Activated CD4-positive, alpha-beta T cell treated with anti-CD3 and anti-CD28 coated beads, Interleukin-2, amount 10 ng/mL, durations not matched to agents 24 days and 14 days (primary cell): ENCODE data around the gene PWWP2B. TPM values are rescaled to one million over a fixed set of nuclear protein-coding genes. Genes with fewer than 3 reads are reported as not detected.
A peak's percentile ranks its signal among the peaks of the same experiment; 100 is the strongest.
"Not testable (repeated sequence)": the region's sequence is repeated elsewhere in the genome, so short reads cannot be mapped to it uniquely, and the experiment has no call there.

Experiments
- DNase-seq: peaks from one replicate; pipeline ENCODE4 v3.0.0; 2022
- H3K27ac Mint-ChIP-seq: one replicate; pipeline ENCODE4 v1.8.0; 2022; ENCODE audit warnings: mild to moderate bottlenecking, mixed read lengths
- H3K27me3 Mint-ChIP-seq: one replicate; pipeline ENCODE4 v1.8.0; 2022; ENCODE audit warnings: mixed read lengths
- H3K36me3 Mint-ChIP-seq: one replicate; pipeline ENCODE4 v1.8.0; 2022; ENCODE audit warnings: low read depth, mild to moderate bottlenecking, mixed read lengths
- H3K4me1 Mint-ChIP-seq: one replicate; pipeline ENCODE4 v1.8.0; 2021; ENCODE audit warnings: mixed read lengths
- H3K4me3 Mint-ChIP-seq: one replicate; pipeline ENCODE4 v1.8.0; 2022; ENCODE audit warnings: mild to moderate bottlenecking, moderate library complexity, mixed read lengths
- H3K9me3 Mint-ChIP-seq: one replicate; pipeline ENCODE4 v1.8.0; 2021; ENCODE audit warnings: mixed read lengths
- intact Hi-C: fragments of 100-400 bp; cut with micrococcal nuclease; formaldehyde crosslinking; loops from one replicate; pipeline ENCODE4 v1.15.1; 2023
- total RNA-seq: library from RNA; stranded (reverse); gene quantifications from 2 replicates; pipeline ENCODE4 v1.2.3, GENCODE V29; 2022

The PWWP2B gene
- total RNA-seq, result 4.9 and 5.0 TPM in 2 replicates

DNA sequence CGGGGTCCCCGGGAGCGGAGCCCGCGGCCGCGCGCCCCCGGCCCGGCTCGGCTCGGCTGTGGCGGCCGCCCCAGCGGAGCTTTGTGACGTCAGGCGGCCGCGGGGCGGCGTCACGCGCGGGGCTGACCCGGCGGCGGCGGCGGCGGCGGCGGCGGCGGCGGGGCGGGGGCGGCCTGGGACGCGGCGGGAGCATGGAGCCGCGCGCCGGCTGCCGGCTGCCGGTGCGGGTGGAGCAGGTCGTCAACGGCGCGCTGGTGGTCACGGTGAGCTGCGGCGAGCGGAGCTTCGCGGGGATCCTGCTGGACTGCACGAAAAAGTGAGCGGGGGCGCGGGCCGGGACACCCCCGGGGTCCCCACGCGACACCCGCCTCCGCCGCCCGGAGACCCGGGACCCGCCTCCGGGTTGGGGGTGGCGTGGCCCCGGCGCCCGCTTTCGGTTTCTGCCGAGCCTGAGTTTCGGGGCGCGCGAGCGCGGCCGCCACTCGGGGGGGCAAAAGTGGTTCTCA is at the start of gene PWWP2B:
Gene PWWP2B, plus strand, starts transcription at position 165 of the 506 bp plus-strand sequence. Its CDS starts 27 bp downstream, at position 192.
- Mint-ChIP-seq H3K4me3 (peak within 1 kb of the TSS; percentile 85), H3K27me3 (peaks cover 6% of the 10 kb centered on the region), H3K4me1 (peaks cover 9% of the 10 kb centered on the region), H3K36me3 (no peaks in the 10 kb centered on the region), H3K9me3 (peaks cover 5% of the 10 kb centered on the region), H3K27ac (peak within 1 kb of the TSS; percentile 84)
- intact Hi-C loops, result loop anchor here (2.0 to 10.0 kb wide), 2 partner anchors 50 to 138 kb away; partner anchors contain the start of gene INPP5A
- DNase-seq, result peak; percentile 92

- no peak for DNase-seq
- H3K4me1 Mint-ChIP-seq, result no peaks in the 10 kb centered on the region
Observed at GRCh38 chr10:132347211-132347930, 49.6 kb upstream of the PWWP2B start.

DNA sequence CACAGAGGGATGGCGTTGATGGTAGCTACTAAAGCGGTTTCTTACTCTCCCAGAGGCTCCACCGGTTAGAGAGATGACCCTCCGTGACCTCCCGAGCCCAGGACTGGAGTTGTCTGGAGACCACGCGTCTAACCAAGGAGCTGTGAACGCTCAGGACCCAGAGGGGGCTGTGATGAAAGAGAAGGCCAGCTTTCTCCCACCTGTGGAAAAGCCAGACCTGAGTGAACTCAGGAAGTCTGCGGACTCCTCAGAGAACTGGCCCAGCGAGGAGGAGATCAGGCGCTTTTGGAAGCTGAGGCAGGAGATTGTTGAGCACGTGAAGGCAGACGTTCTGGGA is 49.1 kb upstream of the PWWP2B start:
- Mint-ChIP-seq H3K4me3 (no peak overlapping the region), H3K4me1 (peaks cover 2% of the 10 kb centered on the region), H3K27ac (no peak overlapping the region), H3K36me3 (no peaks in the 10 kb centered on the region), H3K9me3 (no peaks in the 10 kb centered on the region), H3K27me3 (no peaks in the 10 kb centered on the region)
- no peak for DNase-seq
- intact Hi-C loops, result no loop called here

More at GRCh38 chr10:132347211-132347930, 49.6 kb upstream of the PWWP2B start:
- no peak overlapping the region for H3K27ac Mint-ChIP-seq
- no peak overlapping the region for H3K4me3 Mint-ChIP-seq
- intact Hi-C loops, result no loop called here
- no peaks in the 10 kb centered on the region for H3K27me3 Mint-ChIP-seq
- no peaks in the 10 kb centered on the region for H3K36me3 Mint-ChIP-seq
- H3K9me3 Mint-ChIP-seq, result no peaks in the 10 kb centered on the region

GRCh38 chr10:132349766-132350165 is 47.2 kb upstream of the PWWP2B start:
- intact Hi-C loops, result loop anchor here (5.0 kb wide), 1 partner anchor 42 kb away; the partner anchor contains the start of gene STK32C
- no peak overlapping the region for H3K4me3 Mint-ChIP-seq
- no peaks in the 10 kb centered on the region for H3K9me3 Mint-ChIP-seq

GRCh38 chr10:132350391-132350790 is 46.6 kb upstream of the PWWP2B start:
- no peaks in the 10 kb centered on the region for H3K9me3 Mint-ChIP-seq
- peaks cover 2% of the 10 kb centered on the region for H3K4me1 Mint-ChIP-seq
- no peak overlapping the region for H3K4me3 Mint-ChIP-seq
- intact Hi-C loops, result loop anchor here (5.0 kb wide), 1 partner anchor 43 kb away; the partner anchor contains the start of gene STK32C
- H3K27me3 Mint-ChIP-seq, result no peaks in the 10 kb centered on the region
- no peak for DNase-seq
- H3K36me3 Mint-ChIP-seq, result no peaks in the 10 kb centered on the region
- H3K27ac Mint-ChIP-seq, result no peak overlapping the region

More at GRCh38 chr10:132349766-132350165, 47.2 kb upstream of the PWWP2B start:
- Mint-ChIP-seq H3K27me3 (no peaks in the 10 kb centered on the region), H3K36me3 (no peaks in the 10 kb centered on the region), H3K27ac (no peak overlapping the region), H3K4me1 (peaks cover 2% of the 10 kb centered on the region)
- no peak for DNase-seq

DNA sequence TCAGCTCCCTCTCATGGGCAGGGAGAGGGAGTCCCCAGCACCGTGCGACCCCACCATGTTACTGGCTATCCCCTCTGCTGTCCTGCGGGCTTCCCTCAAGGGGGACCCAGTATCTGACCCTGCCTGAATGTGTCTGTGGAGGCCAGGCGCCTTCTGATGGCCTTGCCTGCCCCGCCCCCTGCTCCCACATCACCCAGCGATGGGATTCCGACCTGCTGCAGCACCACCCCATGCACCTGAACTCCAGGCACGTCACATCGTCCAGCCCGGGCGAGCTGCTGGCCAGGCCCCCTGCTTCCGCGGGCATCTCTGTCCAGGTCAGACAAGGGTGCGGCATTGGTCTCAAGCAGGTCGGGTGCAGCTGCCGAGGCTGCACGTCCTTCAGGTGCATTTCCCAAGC is 46.1 kb upstream of the PWWP2B start:
- no peaks in the 10 kb centered on the region for H3K27me3 Mint-ChIP-seq
- H3K36me3 Mint-ChIP-seq, result no peaks in the 10 kb centered on the region
- H3K9me3 Mint-ChIP-seq, result no peaks in the 10 kb centered on the region
- H3K4me1 Mint-ChIP-seq, result peaks cover 2% of the 10 kb centered on the region
- intact Hi-C loops, result loop anchor here (5.0 kb wide), 1 partner anchor 44 kb away; the partner anchor contains the start of gene STK32C
- H3K4me3 Mint-ChIP-seq, result no peak overlapping the region
- no peak for DNase-seq
- no peak overlapping the region for H3K27ac Mint-ChIP-seq

DNA sequence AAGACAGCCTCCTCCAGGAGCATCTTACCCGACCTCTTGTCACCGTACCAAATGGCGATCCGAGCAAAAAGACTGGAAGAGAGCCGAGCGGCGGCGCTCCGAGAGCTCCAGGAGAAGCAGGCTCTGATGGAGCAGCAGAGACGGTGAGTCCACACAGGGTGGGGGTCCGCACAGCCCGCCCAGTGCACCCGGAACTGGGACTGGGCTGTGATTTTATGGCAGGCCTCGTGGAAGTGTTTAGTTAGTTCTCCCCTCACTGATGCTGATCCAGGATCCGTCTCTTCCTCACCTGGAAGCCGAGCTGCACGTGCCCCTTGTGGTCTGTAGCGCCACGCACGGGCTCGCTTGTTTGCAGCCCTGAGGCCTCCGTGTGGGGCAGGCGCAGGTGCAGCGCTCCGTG is 45.4 kb upstream of the PWWP2B start:
- Mint-ChIP-seq H3K4me1 (peaks cover 2% of the 10 kb centered on the region), H3K36me3 (no peaks in the 10 kb centered on the region), H3K9me3 (no peaks in the 10 kb centered on the region), H3K27ac (no peak overlapping the region), H3K27me3 (no peaks in the 10 kb centered on the region), H3K4me3 (no peak overlapping the region)
- DNase-seq, result no peak
- intact Hi-C loops, result loop anchor here (1.0 to 5.0 kb wide), 2 partner anchors 44 to 128 kb away; partner anchors contain the start of gene STK32C

- not testable (repeated sequence) for H3K4me3 Mint-ChIP-seq, H3K27ac Mint-ChIP-seq, H3K27me3 Mint-ChIP-seq, H3K9me3 Mint-ChIP-seq, H3K4me1 Mint-ChIP-seq, H3K36me3 Mint-ChIP-seq
- intact Hi-C loops, result loop anchor here (1.0 to 5.0 kb wide), 2 partner anchors 45 to 129 kb away; partner anchors contain the start of gene STK32C
- DNase-seq, result peak; percentile 92
Observed at GRCh38 chr10:132352462-132353308, 44.3 kb upstream of the PWWP2B start.

DNA sequence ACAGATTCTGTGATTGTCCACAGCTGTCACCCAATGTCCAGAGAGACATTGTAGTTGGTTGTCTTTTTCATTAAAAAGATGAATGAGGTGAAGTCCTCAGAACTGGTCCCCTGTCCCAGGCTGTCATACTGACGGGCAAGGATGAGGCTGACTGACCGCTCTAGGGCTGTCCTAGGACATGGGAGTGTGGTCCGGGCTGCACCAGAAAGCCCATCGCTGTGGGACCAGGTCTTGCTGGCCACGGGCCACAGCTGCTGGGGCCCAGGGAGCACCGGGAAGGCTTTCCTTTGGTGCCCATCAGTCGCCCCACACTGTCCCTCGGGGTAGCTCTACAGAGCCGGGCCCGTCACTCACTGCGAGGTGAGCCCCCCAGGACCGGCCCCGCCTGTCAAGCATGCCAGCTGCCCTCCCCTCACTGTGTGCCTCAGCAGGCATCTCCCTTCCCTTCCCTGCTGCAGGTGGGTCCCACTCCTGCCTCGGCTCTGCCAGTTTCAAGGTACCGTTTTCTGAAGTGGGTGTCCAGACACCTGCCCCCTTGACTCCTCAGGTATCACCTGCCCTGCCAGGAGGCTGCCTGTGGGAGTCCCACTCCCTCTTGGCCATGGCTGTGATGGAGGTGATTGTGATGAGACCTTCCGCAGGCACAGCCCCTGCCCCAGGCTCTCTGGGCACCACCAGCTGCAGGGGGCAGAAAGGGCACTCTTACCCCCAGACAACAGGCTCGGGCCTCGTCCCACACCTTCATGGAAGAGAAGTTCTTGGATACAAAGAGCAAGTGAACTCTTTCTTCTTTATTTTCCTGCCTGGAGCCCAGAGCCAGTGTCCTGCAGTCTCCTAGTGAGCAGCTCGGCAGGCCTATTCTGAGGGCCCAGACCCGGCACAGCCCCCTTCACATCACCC is 43.3 kb upstream of the PWWP2B start:
- no peaks in the 10 kb centered on the region for H3K27me3 Mint-ChIP-seq
- H3K9me3 Mint-ChIP-seq, result no peaks in the 10 kb centered on the region
- no peaks in the 10 kb centered on the region for H3K36me3 Mint-ChIP-seq
- H3K4me3 Mint-ChIP-seq, result no peak overlapping the region
- H3K4me1 Mint-ChIP-seq, result peaks cover 2% of the 10 kb centered on the region
- no peak overlapping the region for H3K27ac Mint-ChIP-seq
- no peak for DNase-seq
- intact Hi-C loops, result loop anchor here (5.0 kb wide), 1 partner anchor 46 kb away; the partner anchor contains the start of gene STK32C

GRCh38 chr10:132354356-132355094 is 42.5 kb upstream of the PWWP2B start:
- no peak overlapping the region for H3K4me3 Mint-ChIP-seq
- intact Hi-C loops, result loop anchor here (5.0 kb wide), 1 partner anchor 47 kb away; the partner anchor contains the start of gene STK32C

DNA sequence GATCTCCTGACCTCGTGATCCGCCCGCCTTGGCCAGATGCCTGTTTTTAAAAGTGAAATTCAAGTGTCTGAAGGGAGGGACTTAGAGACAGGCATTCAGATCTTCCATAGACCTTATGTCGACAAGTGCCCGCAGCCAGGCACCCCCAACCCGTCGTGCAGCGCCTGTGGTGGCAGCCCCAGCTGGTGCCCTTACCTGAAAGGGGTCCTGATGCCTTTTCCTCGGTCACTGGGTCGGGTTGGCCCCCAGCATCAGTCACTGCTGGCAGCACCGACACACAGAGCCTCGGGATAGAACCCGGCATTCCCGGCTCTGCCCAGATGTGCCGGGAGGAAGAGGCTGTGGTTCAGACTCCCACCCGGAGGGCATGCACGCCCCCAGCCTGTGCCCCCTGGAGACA is 41.7 kb upstream of the PWWP2B start:
- no peak overlapping the region for H3K4me3 Mint-ChIP-seq
- intact Hi-C loops, result no loop called here
- H3K27me3 Mint-ChIP-seq, result no peaks in the 10 kb centered on the region
- H3K27ac Mint-ChIP-seq, result no peak overlapping the region
- no peaks in the 10 kb centered on the region for H3K36me3 Mint-ChIP-seq
- no peaks in the 10 kb centered on the region for H3K9me3 Mint-ChIP-seq
- peaks cover 2% of the 10 kb centered on the region for H3K4me1 Mint-ChIP-seq
- DNase-seq, result no peak

More at GRCh38 chr10:132354356-132355094, 42.5 kb upstream of the PWWP2B start:
- peaks cover 2% of the 10 kb centered on the region for H3K4me1 Mint-ChIP-seq
- H3K27ac Mint-ChIP-seq, result no peak overlapping the region
- H3K27me3 Mint-ChIP-seq, result no peaks in the 10 kb centered on the region
- no peaks in the 10 kb centered on the region for H3K9me3 Mint-ChIP-seq
- DNase-seq, result no peak
- no peaks in the 10 kb centered on the region for H3K36me3 Mint-ChIP-seq

GRCh38 chr10:132355754-132356153 is 41.2 kb upstream of the PWWP2B start:
- Mint-ChIP-seq H3K27me3 (no peaks in the 10 kb centered on the region), H3K9me3 (no peaks in the 10 kb centered on the region), H3K4me3 (no peak overlapping the region), H3K27ac (no peak overlapping the region), H3K36me3 (no peaks in the 10 kb centered on the region), H3K4me1 (peaks cover 2% of the 10 kb centered on the region)
- DNase-seq, result no peak
- intact Hi-C loops, result no loop called here
